K562 (cell line): ENCODE results near the gene TMEM107. TPM values are rescaled to one million over a fixed set of nuclear protein-coding genes. Genes with fewer than 3 reads are reported as not detected.

Source experiments
- ARID3B ChIP-seq: fragments of 250-450 bp; sonication (Bioruptor Pico); IDR thresholded peaks from 2 replicates; pipeline ENCODE4 v1.4.0; 2020; ENCODE audit warnings: borderline replicate concordance
- HMGXB4 ChIP-seq: sonication (generic); formaldehyde crosslinking; IDR thresholded peaks from 2 replicates; pipeline ENCODE4 v1.8.1; 2023; ENCODE audit warnings: mild to moderate bottlenecking, missing genetic modification reagents
- JUND ChIP-seq, 2 experiments: IDR thresholded peaks; 2 replicates in 1 of 2; 3 replicates in 1 of 2; pipeline ENCODE4 v1.6.1; 2011; ENCODE audit warnings: borderline replicate concordance in 2 of 2, low read depth in 2 of 2, low read length in 2 of 2, improper control_type of control experiment in 1 of 2, missing biosample characterization in 1 of 2, missing genetic modification characterization in 1 of 2, missing genetic modification reagents in 1 of 2
- MAFG ChIP-seq: fragments of 450-650 bp; conservative IDR thresholded peaks from 2 replicates; pipeline ENCODE4 v1.6.1; 2016; ENCODE audit warnings: missing genetic modification characterization, missing compliant biosample characterization
- MECOM ChIP-seq: fragments of 250-450 bp; sonication (Bioruptor Pico); IDR thresholded peaks from 2 replicates; pipeline ENCODE4 v1.8.0; 2022; ENCODE audit warnings: inconsistent platforms
- PATZ1 ChIP-seq: fragments of 250-450 bp; sonication (Bioruptor Pico); IDR thresholded peaks from 2 replicates; pipeline ENCODE4 v1.5.0; 2020; ENCODE audit warnings: mild to moderate bottlenecking, borderline replicate concordance
- RBM15 ChIP-seq: fragments of 200-400 bp; formaldehyde crosslinking; IDR thresholded peaks from 2 replicates; pipeline ENCODE4 v1.6.1; 2018; ENCODE audit warnings: mild to moderate bottlenecking, low read length, moderate library complexity; ENCODE audit not compliant: insufficient read depth
- RBM25 ChIP-seq: fragments of 200-400 bp; formaldehyde crosslinking; IDR thresholded peaks from 2 replicates; pipeline ENCODE4 v1.6.1; 2018; ENCODE audit warnings: low read length, low read depth, moderate library complexity; ENCODE audit not compliant: severe bottlenecking
- TCF3 ChIP-seq: sonication (generic); formaldehyde crosslinking; IDR thresholded peaks from 2 replicates; pipeline ENCODE4 v1.4.0; 2020; ENCODE audit warnings: mild to moderate bottlenecking, missing genetic modification reagents
- TCF7 ChIP-seq: sonication (generic); IDR thresholded peaks from 2 replicates; pipeline ENCODE4 v1.6.1; 2016; ENCODE audit warnings: antibody characterized with exemption, borderline replicate concordance
- TCF7L2 ChIP-seq: fragments of 150-350 bp; IDR thresholded peaks from 2 replicates; pipeline ENCODE4 v1.6.1; 2016; ENCODE audit warnings: low read depth, mild to moderate bottlenecking, low read length, moderate library complexity
- THAP12 ChIP-seq: fragments of 250-450 bp; sonication (Bioruptor Pico); IDR thresholded peaks from 2 replicates; pipeline ENCODE4 v1.9.0; 2021; ENCODE audit warnings: mild to moderate bottlenecking, inconsistent platforms
- THRA ChIP-seq: fragments of 450-650 bp; IDR thresholded peaks from 2 replicates; pipeline ENCODE4 v1.6.1; 2017; ENCODE audit warnings: mild to moderate bottlenecking, moderate library complexity
- ZFP36 ChIP-seq: fragments of 150-350 bp; IDR thresholded peaks from 2 replicates; pipeline ENCODE4 v1.6.1; 2018; ENCODE audit warnings: low read length, low read depth; ENCODE audit not compliant: partially characterized antibody
- ZNF140 ChIP-seq: fragments of 250-450 bp; sonication (Bioruptor Pico); IDR thresholded peaks from 2 replicates; pipeline ENCODE4 v1.8.0; 2021; ENCODE audit warnings: moderate library complexity, mild to moderate bottlenecking, inconsistent platforms
- ZNF175 ChIP-seq: fragments of 200-800 bp; sonication (Bioruptor generic); IDR thresholded peaks from 2 replicates; pipeline ENCODE4 v1.6.1; 2016; ENCODE audit warnings: low read depth, mild to moderate bottlenecking, missing genetic modification characterization, missing compliant biosample characterization
- ZNF830 ChIP-seq: fragments of 250-450 bp; sonication (Bioruptor Pico); IDR thresholded peaks from 2 replicates; pipeline ENCODE4 v1.5.0; 2021; ENCODE audit warnings: mild to moderate bottlenecking
- polyA plus RNA-seq, 8 experiments: library from polyadenylated mRNA; depleted of rRNA in 4 of 8; stranded (reverse) in 5 of 8; unstranded in 3 of 8; fragments of >200 nt; fragmentation: Nextera tagmentation in 2 of 8; fragmentation: Illumina TruSeq in 1 of 8; extraction: Ambion mirVana in 2 of 8; extraction: Trizol in 1 of 8; gene quantifications; 2 replicates each; pipeline versions ENCODE4 v1.2.1 to v1.2.3, GENCODE V29; 2011 to 2014; ENCODE audit warnings: inconsistent platforms in 1 of 8, missing spikeins in 1 of 8
- total RNA-seq, 7 experiments: library from RNA; depleted of rRNA in 6 of 7; stranded (reverse); fragments of >200 nt in 6 of 7; fragmentation: Illumina TruSeq in 2 of 7; extraction: Trizol in 2 of 7; gene quantifications; 2 replicates each; pipeline versions ENCODE4 v1.2.1 to v1.2.3, GENCODE V29; 2011 to 2021; ENCODE audit warnings: low replicate concordance in 1 of 7

TMEM107 gene
- total and polyA plus RNA-seq, 9 of the 15 experiments (the other 6 are each of a cell fraction or from before 2014, with no cell fraction given) = 7.1 to 26.2 (median 16.9) TPM

- TF ChIP-seq PATZ1 = no peak
- no peak for TF ChIP-seq MECOM (CRISPR knock-in tag)
- no peak for TF ChIP-seq ARID3B (CRISPR knock-in tag)
- no peak for TF ChIP-seq RBM15
- TF ChIP-seq JUND (IDR thresholded peaks at IDR 0.05; ENCODE audit: borderline replicate concordance, low read depth, low read length) = peak; percentile 74
- TF ChIP-seq JUND (tag; IDR thresholded peaks at IDR 0.05; ENCODE audit: borderline replicate concordance, low read depth, low read length) = no peak; the same call in 2 of the 3 replicates
- no peak for TF ChIP-seq TCF7L2
- peak; percentile 60 for TF ChIP-seq MAFG (tag)
- TF ChIP-seq RBM25 = no peak
- peak; percentile 70; the same call in 1 of the 2 replicates for TF ChIP-seq HMGXB4 (CRISPR knock-in tag)
- TF ChIP-seq TCF3 = no peak
- no peak for TF ChIP-seq THRA
- TF ChIP-seq ZNF175 (CRISPR knock-in tag) = no peak
- TF ChIP-seq ZNF140 (CRISPR knock-in tag) = no peak
- no peak for TF ChIP-seq THAP12 (CRISPR knock-in tag)
- peak; percentile 28 for TF ChIP-seq ZFP36
- no peak for TF ChIP-seq ZNF830 (CRISPR knock-in tag)
- TF ChIP-seq TCF7 = no peak
Observed at GRCh38 chr17:8220783-8221662, 44.8 kb upstream of the TMEM107 start (continued).
